Neural cell (in vitro differentiated cells): ENCODE data around the gene ACAA2. TPM values are rescaled to one million over a fixed set of nuclear protein-coding genes. Genes with fewer than 3 reads are reported as not detected.

ENCODE experiments used
- H2AFZ ChIP-seq: fragments of 200-600, 300-800 bp; sonication (generic), shearing (Covaris generic); 2 replicates; pipeline ENCODE4 v1.6.0; 2014; ENCODE audit warnings: low read depth, mild to moderate bottlenecking, antibody characterized with exemption, low read length, moderate library complexity
- H3F3A ChIP-seq: fragments of 200-600 bp; shearing (Covaris generic); 2 replicates; pipeline ENCODE4 v1.6.1; 2016; ENCODE audit warnings: mild to moderate bottlenecking, moderate library complexity, mixed read lengths, antibody characterized with exemption, low read length; ENCODE audit not compliant: insufficient read depth, poor library complexity, severe bottlenecking
- H3K27ac ChIP-seq: fragments of 200-600, 300-800 bp; sonication (generic), shearing (Covaris generic); 2 replicates; pipeline ENCODE4 v1.5.1; 2014; ENCODE audit warnings: mild to moderate bottlenecking, low read length, moderate library complexity
- H3K27me3 ChIP-seq: fragments of 300-800, 200-600 bp; sonication (generic), shearing (Covaris generic); 2 replicates; pipeline ENCODE4 v1.6.0; 2014; ENCODE audit warnings: mild to moderate bottlenecking, low read depth, low read length, moderate library complexity; ENCODE audit not compliant: insufficient read depth
- H3K36me3 ChIP-seq: fragments of 300-800, 200-600 bp; sonication (generic), shearing (Covaris generic); 2 replicates; pipeline ENCODE4 v1.5.1; 2014; ENCODE audit warnings: mild to moderate bottlenecking, antibody characterized with exemption, low read length, moderate library complexity; ENCODE audit not compliant: insufficient read depth
- H3K4me2 ChIP-seq: fragments of 300-800, 200-600 bp; sonication (generic), shearing (Covaris generic); 2 replicates; pipeline ENCODE4 v1.6.0; 2014; ENCODE audit warnings: mild to moderate bottlenecking, low read length
- H3K4me3 ChIP-seq: fragments of 300-800, 200-600 bp; sonication (generic), shearing (Covaris generic); 2 replicates; pipeline ENCODE4 v1.5.1; 2014; ENCODE audit warnings: mild to moderate bottlenecking, low read length, moderate library complexity
- H3K79me2 ChIP-seq: fragments of 200-600 bp; shearing (Covaris generic); replicated peaks from 2 replicates; pipeline ENCODE4 v1.6.0; 2014; ENCODE audit warnings: mild to moderate bottlenecking, low read length, moderate library complexity; ENCODE audit not compliant: insufficient read depth
- H3K9ac ChIP-seq: fragments of 300-800, 200-600 bp; sonication (generic), shearing (Covaris generic); 2 replicates; pipeline ENCODE4 v1.6.1; 2016; ENCODE audit warnings: mild to moderate bottlenecking, low read length, mixed read lengths
- H3K9me2 ChIP-seq: fragments of 200-600 bp; shearing (Covaris generic); 2 replicates; pipeline ENCODE4 v1.6.1; 2016; ENCODE audit warnings: mild to moderate bottlenecking, low read length, mixed read lengths; ENCODE audit not compliant: insufficient read depth
- H3K9me3 ChIP-seq: fragments of 200-600, 300-800 bp; sonication (generic), shearing (Covaris generic); 2 replicates; pipeline ENCODE4 v1.6.1; 2016; ENCODE audit warnings: mild to moderate bottlenecking, mixed run types, low read length, moderate library complexity, mixed read lengths
- H4K20me1 ChIP-seq: fragments of 200-600 bp; shearing (Covaris generic); 2 replicates; pipeline ENCODE4 v1.6.1; 2016; ENCODE audit warnings: mild to moderate bottlenecking, mixed run types; ENCODE audit not compliant: insufficient read depth
- EP300 ChIP-seq: fragments of 450-650 bp; conservative IDR thresholded peaks from 2 replicates; pipeline ENCODE4 v1.6.1; 2014; ENCODE audit warnings: antibody characterized with exemption, mild to moderate bottlenecking, moderate library complexity; ENCODE audit not compliant: poor library complexity, severe bottlenecking
- EZH2 ChIP-seq: fragments of 200-600, 300-800 bp; shearing (Covaris generic), sonication (generic); IDR thresholded peaks from 2 replicates; pipeline ENCODE4 v1.6.1; 2014; ENCODE audit warnings: antibody characterized with exemption, low read length, borderline replicate concordance, mild to moderate bottlenecking; ENCODE audit not compliant: insufficient read depth, poor library complexity, severe bottlenecking
- MXI1 ChIP-seq: fragments of 450-650 bp; conservative IDR thresholded peaks from 2 replicates; pipeline ENCODE4 v1.6.1; 2014; ENCODE audit warnings: antibody characterized with exemption, mild to moderate bottlenecking; ENCODE audit not compliant: poor library complexity, severe bottlenecking
- POLR2AphosphoS5 ChIP-seq: IDR thresholded peaks from 2 replicates; pipeline ENCODE4 v1.6.1; 2012
- RAD21 ChIP-seq: fragments of 450-650 bp; conservative IDR thresholded peaks from 2 replicates; pipeline ENCODE4 v1.6.1; 2014; ENCODE audit warnings: antibody characterized with exemption, mild to moderate bottlenecking, moderate library complexity
- SMC3 ChIP-seq: fragments of 450-650 bp; conservative IDR thresholded peaks from 2 replicates; pipeline ENCODE4 v1.6.1; 2014; ENCODE audit warnings: antibody characterized with exemption, mild to moderate bottlenecking, moderate library complexity; ENCODE audit not compliant: poor library complexity
- TAF1 ChIP-seq: IDR thresholded peaks from 2 replicates; pipeline ENCODE4 v1.6.1; 2012; ENCODE audit warnings: low read depth
- polyA plus RNA-seq: library from polyadenylated mRNA; depleted of rRNA; stranded (reverse); fragments of >200 nt; gene quantifications from 2 replicates; pipeline ENCODE4 v1.2.3, GENCODE V29; 2014
- TF ChIP-seq, protein P1 (sequence below): IDR thresholded peaks from 2 replicates; pipeline ENCODE4 v1.6.1; 2012; ENCODE audit warnings: borderline replicate concordance
- TF ChIP-seq, protein P2 (sequence below): fragments of 450-650 bp; IDR thresholded peaks from 2 replicates; pipeline ENCODE4 v1.5.1; 2014; ENCODE audit warnings: antibody characterized with exemption, mild to moderate bottlenecking, moderate library complexity; ENCODE audit not compliant: poor library complexity, severe bottlenecking

The ACAA2 gene
- polyA plus RNA-seq, 1 donor from 2014 or later, result 6.3 TPM

DNA sequence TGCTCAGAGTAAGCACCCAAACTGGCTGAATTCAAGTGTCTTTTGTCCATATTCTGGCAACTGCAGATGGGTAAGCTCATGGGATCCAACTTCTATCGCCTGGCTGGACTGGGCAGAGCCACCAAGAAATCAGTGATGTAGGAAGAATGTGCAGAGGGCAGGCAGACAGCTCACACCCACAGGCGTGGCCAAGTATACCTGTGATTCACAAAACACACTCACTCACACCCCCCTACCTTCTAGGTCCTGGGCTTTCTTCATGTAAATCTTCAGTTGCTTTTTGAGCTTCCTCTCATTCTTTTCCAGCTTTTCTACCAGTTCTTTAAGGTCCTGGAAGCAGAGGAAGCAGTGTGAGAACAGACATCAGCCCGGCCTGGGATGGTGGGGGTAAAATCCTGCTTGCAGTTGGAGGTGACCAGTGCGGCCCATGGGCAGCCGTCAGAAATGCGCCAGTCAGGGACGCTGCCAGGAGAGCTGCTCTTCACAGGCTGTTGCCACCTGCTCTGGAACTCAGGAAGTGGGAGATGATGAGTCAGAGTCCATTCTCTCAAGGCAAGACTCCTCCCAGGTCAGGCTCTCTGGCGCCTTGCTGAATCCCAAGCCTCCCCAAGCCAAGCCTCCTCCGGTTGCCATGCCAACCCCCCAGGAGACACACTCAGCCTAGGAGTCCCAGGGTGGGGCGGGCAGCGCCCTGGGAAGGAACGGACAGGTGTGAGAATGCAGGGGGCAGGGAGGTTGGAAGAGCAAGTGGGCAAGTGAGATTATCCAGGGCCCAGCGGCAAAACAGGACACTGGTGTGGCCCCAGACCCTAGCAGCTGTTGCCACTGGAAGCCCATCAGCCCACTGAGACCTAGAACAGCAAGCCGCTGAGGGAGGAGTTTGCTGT lies 36.2 kb upstream of the ACAA2 start:
- H2AFZ ChIP-seq, result no peak overlapping the region
- H3K9ac ChIP-seq, result no peak overlapping the region
- no peaks in the 10 kb centered on the region for H3K9me3 ChIP-seq
- no peaks in the 10 kb centered on the region for H3K9me2 ChIP-seq
- no peaks in the 10 kb centered on the region for H4K20me1 ChIP-seq
- H3K79me2 ChIP-seq, result no peaks in the 10 kb centered on the region
- no peak overlapping the region for H3K27ac ChIP-seq
- no peak overlapping the region for H3K4me2 ChIP-seq
- H3K36me3 ChIP-seq, result no peaks in the 10 kb centered on the region
- H3F3A ChIP-seq, result no peaks in the 10 kb centered on the region
- H3K4me3 ChIP-seq, result no peak overlapping the region
- H3K27me3 ChIP-seq, result no peaks in the 10 kb centered on the region
- TF ChIP-seq, protein P1, sequence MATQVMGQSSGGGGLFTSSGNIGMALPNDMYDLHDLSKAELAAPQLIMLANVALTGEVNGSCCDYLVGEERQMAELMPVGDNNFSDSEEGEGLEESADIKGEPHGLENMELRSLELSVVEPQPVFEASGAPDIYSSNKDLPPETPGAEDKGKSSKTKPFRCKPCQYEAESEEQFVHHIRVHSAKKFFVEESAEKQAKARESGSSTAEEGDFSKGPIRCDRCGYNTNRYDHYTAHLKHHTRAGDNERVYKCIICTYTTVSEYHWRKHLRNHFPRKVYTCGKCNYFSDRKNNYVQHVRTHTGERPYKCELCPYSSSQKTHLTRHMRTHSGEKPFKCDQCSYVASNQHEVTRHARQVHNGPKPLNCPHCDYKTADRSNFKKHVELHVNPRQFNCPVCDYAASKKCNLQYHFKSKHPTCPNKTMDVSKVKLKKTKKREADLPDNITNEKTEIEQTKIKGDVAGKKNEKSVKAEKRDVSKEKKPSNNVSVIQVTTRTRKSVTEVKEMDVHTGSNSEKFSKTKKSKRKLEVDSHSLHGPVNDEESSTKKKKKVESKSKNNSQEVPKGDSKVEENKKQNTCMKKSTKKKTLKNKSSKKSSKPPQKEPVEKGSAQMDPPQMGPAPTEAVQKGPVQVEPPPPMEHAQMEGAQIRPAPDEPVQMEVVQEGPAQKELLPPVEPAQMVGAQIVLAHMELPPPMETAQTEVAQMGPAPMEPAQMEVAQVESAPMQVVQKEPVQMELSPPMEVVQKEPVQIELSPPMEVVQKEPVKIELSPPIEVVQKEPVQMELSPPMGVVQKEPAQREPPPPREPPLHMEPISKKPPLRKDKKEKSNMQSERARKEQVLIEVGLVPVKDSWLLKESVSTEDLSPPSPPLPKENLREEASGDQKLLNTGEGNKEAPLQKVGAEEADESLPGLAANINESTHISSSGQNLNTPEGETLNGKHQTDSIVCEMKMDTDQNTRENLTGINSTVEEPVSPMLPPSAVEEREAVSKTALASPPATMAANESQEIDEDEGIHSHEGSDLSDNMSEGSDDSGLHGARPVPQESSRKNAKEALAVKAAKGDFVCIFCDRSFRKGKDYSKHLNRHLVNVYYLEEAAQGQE, result no peak
- no peak for TF ChIP-seq EP300
- no peak for TF ChIP-seq MXI1
- no peak for TF ChIP-seq TAF1
- no peak for TF ChIP-seq RAD21
- TF ChIP-seq, protein P2, sequence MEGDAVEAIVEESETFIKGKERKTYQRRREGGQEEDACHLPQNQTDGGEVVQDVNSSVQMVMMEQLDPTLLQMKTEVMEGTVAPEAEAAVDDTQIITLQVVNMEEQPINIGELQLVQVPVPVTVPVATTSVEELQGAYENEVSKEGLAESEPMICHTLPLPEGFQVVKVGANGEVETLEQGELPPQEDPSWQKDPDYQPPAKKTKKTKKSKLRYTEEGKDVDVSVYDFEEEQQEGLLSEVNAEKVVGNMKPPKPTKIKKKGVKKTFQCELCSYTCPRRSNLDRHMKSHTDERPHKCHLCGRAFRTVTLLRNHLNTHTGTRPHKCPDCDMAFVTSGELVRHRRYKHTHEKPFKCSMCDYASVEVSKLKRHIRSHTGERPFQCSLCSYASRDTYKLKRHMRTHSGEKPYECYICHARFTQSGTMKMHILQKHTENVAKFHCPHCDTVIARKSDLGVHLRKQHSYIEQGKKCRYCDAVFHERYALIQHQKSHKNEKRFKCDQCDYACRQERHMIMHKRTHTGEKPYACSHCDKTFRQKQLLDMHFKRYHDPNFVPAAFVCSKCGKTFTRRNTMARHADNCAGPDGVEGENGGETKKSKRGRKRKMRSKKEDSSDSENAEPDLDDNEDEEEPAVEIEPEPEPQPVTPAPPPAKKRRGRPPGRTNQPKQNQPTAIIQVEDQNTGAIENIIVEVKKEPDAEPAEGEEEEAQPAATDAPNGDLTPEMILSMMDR, result no peak
- no peak for TF ChIP-seq POLR2AphosphoS5
- no peak for TF ChIP-seq EZH2
- no peak for TF ChIP-seq SMC3

DNA sequence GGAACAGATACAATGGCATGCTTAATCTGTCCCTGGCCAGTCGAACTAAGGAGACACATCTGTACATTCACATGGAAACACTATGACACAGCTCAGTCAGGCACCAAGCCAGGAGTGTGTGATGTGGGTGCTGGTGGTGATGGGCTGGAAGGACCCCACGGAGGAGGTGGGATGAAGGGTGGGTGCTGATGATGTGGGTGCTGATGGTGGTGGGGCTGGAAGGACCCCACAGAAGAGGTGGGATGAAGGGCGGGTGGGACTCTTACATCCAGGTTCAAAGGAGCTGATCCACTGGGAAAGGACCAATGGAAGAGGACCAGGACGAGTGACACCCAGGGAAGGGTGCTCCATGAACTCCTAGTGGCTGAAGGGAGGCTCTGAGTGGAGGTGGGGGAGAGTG lies 34.8 kb upstream of the ACAA2 start:
- H3K4me2 ChIP-seq, result no peak overlapping the region
- H3K27me3 ChIP-seq, result no peaks in the 10 kb centered on the region
- no peaks in the 10 kb centered on the region for H4K20me1 ChIP-seq
- H3K4me3 ChIP-seq, result no peak overlapping the region
- H3K9me2 ChIP-seq, result no peaks in the 10 kb centered on the region
- H3K9ac ChIP-seq, result no peak overlapping the region
- no peaks in the 10 kb centered on the region for H3F3A ChIP-seq
- H3K36me3 ChIP-seq, result no peaks in the 10 kb centered on the region
- no peaks in the 10 kb centered on the region for H3K9me3 ChIP-seq
- TF ChIP-seq RAD21 (no peak), EP300 (no peak), EZH2 (no peak), SMC3 (no peak), MXI1 (no peak), TAF1 (no peak), POLR2AphosphoS5 (no peak)
- TF ChIP-seq, protein P2, result no peak
- TF ChIP-seq, protein P1, result no peak
- H3K27ac ChIP-seq, result no peak overlapping the region
- no peaks in the 10 kb centered on the region for H3K79me2 ChIP-seq
- no peak overlapping the region for H2AFZ ChIP-seq
